KMS-11 (cell line): ENCODE results near the gene CENPP.

ENCODE experiments used
- H2AFZ ChIP-seq: fragments of 200-600 bp; sonication (generic); 2 replicates; pipeline ENCODE4 v1.6.1; 2016; ENCODE audit warnings: antibody characterized with exemption, mixed run types, low read depth
- H3K27ac ChIP-seq: fragments of 200-600 bp; sonication (generic); 2 replicates; pipeline ENCODE4 v1.6.1; 2016; ENCODE audit warnings: mild to moderate bottlenecking, mixed run types
- H3K27me3 ChIP-seq: fragments of 200-600 bp; sonication (generic); 2 replicates; pipeline ENCODE4 v1.6.1; 2017; ENCODE audit warnings: mild to moderate bottlenecking, low read depth, mixed run types, moderate library complexity; ENCODE audit not compliant: insufficient read depth
- H3K36me3 ChIP-seq: fragments of 200-600 bp; sonication (generic); 2 replicates; pipeline ENCODE4 v1.6.1; 2017; ENCODE audit warnings: mild to moderate bottlenecking, mixed run types; ENCODE audit not compliant: insufficient read depth
- H3K4me1 ChIP-seq: fragments of 200-600 bp; sonication (generic); 2 replicates; pipeline ENCODE4 v1.6.1; 2016; ENCODE audit warnings: mild to moderate bottlenecking, low read depth, mixed run types; ENCODE audit not compliant: poor library complexity, severe bottlenecking
- H3K4me2 ChIP-seq: fragments of 200-600 bp; sonication (generic); 2 replicates; pipeline ENCODE4 v1.7.0; 2016; ENCODE audit warnings: mild to moderate bottlenecking, mixed run types
- H3K4me3 ChIP-seq: fragments of 200-600 bp; sonication (generic); IDR thresholded peaks from 2 replicates; pipeline ENCODE4 v1.6.1; 2017; ENCODE audit warnings: low read depth, low read length, mixed read lengths; ENCODE audit not compliant: insufficient read depth
- H3K79me2 ChIP-seq: fragments of 200-600 bp; sonication (generic); 2 replicates; pipeline ENCODE4 v1.6.1; 2016; ENCODE audit warnings: low read depth, mixed run types; ENCODE audit not compliant: insufficient read depth
- H3K9ac ChIP-seq: fragments of 200-600 bp; sonication (generic); 2 replicates; pipeline ENCODE4 v1.6.1; 2016; ENCODE audit warnings: mild to moderate bottlenecking, mixed run types
- H4K20me1 ChIP-seq: fragments of 200-600 bp; sonication (generic); 2 replicates; pipeline ENCODE4 v1.6.1; 2016; ENCODE audit warnings: mild to moderate bottlenecking, mixed run types; ENCODE audit not compliant: insufficient read depth
- TF ChIP-seq, protein P1 (sequence below): fragments of 200-600 bp; sonication (generic); conservative IDR thresholded peaks from 2 replicates; pipeline ENCODE4 v1.6.1; 2017; ENCODE audit warnings: low read depth, mild to moderate bottlenecking, antibody characterized with exemption, low read length, moderate library complexity, mixed read lengths

Gene CENPP

DNA sequence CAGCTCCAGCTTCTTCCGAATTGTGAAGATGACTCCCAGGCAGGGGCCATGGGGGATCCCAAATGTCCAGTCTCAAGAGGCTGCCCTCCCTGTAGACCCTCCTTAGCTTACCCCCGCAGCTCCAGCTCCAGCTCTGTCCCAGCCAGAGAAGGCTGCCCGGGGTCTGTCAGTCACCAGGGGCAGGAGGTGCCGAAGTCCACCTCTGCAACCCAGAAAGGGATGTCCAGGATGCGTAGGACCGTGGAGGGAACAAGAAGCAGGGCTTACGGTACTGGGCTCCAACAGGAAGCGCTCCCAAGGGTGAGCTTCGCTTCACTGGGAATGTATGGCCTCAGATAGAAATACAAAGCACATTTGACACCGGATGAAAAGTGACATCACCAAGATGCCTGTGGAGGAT, 338.2 kb downstream of the CENPP start:
- Histone ChIP-seq H3K4me1 (peaks cover 19% of the 10 kb centered on the region), H3K9ac (no peak overlapping the region), H3K27ac (no peak overlapping the region), H3K79me2 (peaks cover 86% of the 10 kb centered on the region), H2AFZ (no peak overlapping the region), H3K4me2 (no peak overlapping the region), H3K27me3 (no peaks in the 10 kb centered on the region), H3K36me3 (no peaks in the 10 kb centered on the region), H3K4me3 (no peak overlapping the region), H4K20me1 (no peaks in the 10 kb centered on the region)
- TF ChIP-seq, protein P1, sequence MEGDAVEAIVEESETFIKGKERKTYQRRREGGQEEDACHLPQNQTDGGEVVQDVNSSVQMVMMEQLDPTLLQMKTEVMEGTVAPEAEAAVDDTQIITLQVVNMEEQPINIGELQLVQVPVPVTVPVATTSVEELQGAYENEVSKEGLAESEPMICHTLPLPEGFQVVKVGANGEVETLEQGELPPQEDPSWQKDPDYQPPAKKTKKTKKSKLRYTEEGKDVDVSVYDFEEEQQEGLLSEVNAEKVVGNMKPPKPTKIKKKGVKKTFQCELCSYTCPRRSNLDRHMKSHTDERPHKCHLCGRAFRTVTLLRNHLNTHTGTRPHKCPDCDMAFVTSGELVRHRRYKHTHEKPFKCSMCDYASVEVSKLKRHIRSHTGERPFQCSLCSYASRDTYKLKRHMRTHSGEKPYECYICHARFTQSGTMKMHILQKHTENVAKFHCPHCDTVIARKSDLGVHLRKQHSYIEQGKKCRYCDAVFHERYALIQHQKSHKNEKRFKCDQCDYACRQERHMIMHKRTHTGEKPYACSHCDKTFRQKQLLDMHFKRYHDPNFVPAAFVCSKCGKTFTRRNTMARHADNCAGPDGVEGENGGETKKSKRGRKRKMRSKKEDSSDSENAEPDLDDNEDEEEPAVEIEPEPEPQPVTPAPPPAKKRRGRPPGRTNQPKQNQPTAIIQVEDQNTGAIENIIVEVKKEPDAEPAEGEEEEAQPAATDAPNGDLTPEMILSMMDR: no peak

DNA sequence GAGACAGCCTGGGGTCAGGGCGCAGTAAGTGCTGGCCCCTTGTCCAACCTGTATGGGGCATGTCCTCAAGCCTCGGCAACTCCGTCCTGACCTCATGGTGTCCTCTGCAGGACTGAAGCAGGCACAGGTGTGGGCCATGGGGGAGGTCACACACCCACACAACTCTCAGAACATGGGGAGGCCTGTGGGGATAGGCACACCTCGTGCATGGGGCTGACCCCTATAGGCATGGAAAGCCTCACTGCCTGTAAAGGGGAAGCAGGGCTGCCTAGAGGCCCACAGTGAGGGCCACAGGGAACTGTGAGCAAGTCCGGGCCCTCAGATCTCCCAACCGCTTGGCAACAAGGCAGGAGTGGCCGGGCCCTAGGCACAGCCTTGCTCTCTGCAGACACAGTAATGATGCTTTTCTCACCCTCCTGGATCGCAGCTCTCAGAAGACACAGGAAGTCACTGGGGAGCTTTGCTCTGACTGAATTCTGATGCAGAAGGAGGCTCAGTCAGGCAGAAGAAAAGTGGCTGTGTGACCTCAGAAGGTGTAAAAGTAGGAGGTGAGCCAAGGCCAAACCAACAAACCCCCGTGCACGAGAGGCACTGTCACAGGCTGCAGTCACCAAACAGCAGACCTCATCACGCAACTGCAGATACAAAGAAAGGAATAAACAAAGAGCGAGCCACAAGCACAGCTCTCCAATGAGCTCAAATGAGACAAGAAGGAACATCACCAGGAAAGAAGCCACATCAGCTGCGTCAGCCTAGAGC, 338.8 kb downstream of the CENPP start:
- H3K4me1 ChIP-seq: peaks cover 21% of the 10 kb centered on the region

DNA sequence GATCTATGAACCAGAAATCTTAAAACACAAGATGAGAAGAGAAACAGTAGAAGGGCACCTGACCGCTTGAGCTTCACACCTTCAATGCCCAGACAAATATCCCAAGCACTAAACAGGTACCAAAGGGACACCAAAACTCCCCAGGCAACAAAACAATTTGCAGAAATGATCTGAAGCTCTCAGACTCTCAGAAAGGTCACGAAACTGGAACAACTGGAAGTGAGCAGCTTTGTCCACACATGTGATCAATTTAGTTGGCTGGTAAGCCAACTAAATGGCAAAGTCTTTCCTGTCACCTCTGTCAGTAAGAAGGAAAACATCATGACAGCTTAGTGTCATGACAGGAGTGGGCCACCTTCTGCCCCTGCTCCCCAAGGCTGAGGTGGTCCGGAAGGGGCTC, 340.1 kb downstream of the CENPP start:
- peaks cover 21% of the 10 kb centered on the region for H3K4me1 ChIP-seq
- peaks cover 88% of the 10 kb centered on the region for H3K79me2 ChIP-seq
- H3K4me3 ChIP-seq: no peak overlapping the region
- TF ChIP-seq, protein P1: no peak
- H3K27me3 ChIP-seq: no peaks in the 10 kb centered on the region
- no peak overlapping the region for H3K27ac ChIP-seq
- no peak overlapping the region for H3K4me2 ChIP-seq
- no peak overlapping the region for H2AFZ ChIP-seq
- no peak overlapping the region for H3K9ac ChIP-seq
- no peaks in the 10 kb centered on the region for H3K36me3 ChIP-seq
- no peaks in the 10 kb centered on the region for H4K20me1 ChIP-seq

More for the DNA sequence above, 338.8 kb downstream of the CENPP start:
- Histone ChIP-seq H3K79me2 (peaks cover 89% of the 10 kb centered on the region), H3K36me3 (no peaks in the 10 kb centered on the region), H3K4me2 (no peak overlapping the region), H2AFZ (no peak overlapping the region), H3K9ac (no peak overlapping the region), H3K4me3 (no peak overlapping the region), H3K27ac (no peak overlapping the region), H4K20me1 (no peaks in the 10 kb centered on the region), H3K27me3 (no peaks in the 10 kb centered on the region)
- TF ChIP-seq, protein P1: no peak

DNA sequence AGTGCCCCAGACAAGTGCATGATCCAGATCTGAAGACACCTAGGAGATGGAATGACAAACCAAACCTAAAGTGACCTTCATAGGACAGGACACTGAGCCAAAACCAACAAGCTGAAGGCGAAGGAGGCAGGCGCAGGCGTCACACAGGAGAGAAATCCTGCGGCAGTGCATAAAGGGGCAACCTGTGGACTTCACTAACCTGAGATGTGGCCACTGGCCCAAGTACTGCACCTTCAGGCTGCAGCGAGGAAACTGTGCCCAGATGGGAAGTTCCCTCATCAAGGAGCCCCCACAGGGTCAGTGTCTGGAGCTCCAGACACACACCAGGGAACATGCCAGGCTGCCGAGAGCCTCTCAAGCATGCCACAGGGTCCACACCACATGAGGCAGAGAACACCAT, 340.5 kb downstream of the CENPP start:
- H2AFZ ChIP-seq: no peak overlapping the region
- H3K27me3 ChIP-seq: no peaks in the 10 kb centered on the region
- H3K36me3 ChIP-seq: no peaks in the 10 kb centered on the region
- H3K4me3 ChIP-seq: no peak overlapping the region
- no peak overlapping the region for H3K4me2 ChIP-seq
- no peak overlapping the region for H3K27ac ChIP-seq
- H3K4me1 ChIP-seq: peaks cover 21% of the 10 kb centered on the region
- no peaks in the 10 kb centered on the region for H4K20me1 ChIP-seq
- peaks cover 84% of the 10 kb centered on the region for H3K79me2 ChIP-seq
- TF ChIP-seq, protein P1: no peak
- H3K9ac ChIP-seq: no peak overlapping the region
